HEK293 (cell line): Measurements from ENCODE around the gene RAP1A.

Source experiments
- GLIS1 ChIP-seq: fragments of 450-650 bp; formaldehyde crosslinking; IDR thresholded peaks from 2 replicates; pipeline ENCODE4 v1.5.1; 2016; ENCODE audit warnings: missing biosample characterization, missing genetic modification characterization
- KLF16 ChIP-seq: fragments of 450-650 bp; formaldehyde crosslinking; IDR thresholded peaks from 2 replicates; pipeline ENCODE4 v1.5.1; 2017; ENCODE audit warnings: missing biosample characterization, missing genetic modification characterization
- MZF1 ChIP-seq: fragments of 450-650 bp; formaldehyde crosslinking; IDR thresholded peaks from 2 replicates; pipeline ENCODE4 v1.5.1; 2017; ENCODE audit warnings: missing biosample characterization, missing genetic modification characterization, borderline replicate concordance
- REPIN1 ChIP-seq: fragments of 450-650 bp; formaldehyde crosslinking; IDR thresholded peaks from 2 replicates; pipeline ENCODE4 v1.5.1; 2017; ENCODE audit warnings: missing biosample characterization, missing genetic modification characterization, low read depth
- SALL2 ChIP-seq: fragments of 450-650 bp; formaldehyde crosslinking; IDR thresholded peaks from 2 replicates; pipeline ENCODE4 v1.5.0; 2017; ENCODE audit warnings: missing biosample characterization, mild to moderate bottlenecking, missing genetic modification characterization, borderline replicate concordance
- ZBTB20 ChIP-seq: fragments of 450-650 bp; formaldehyde crosslinking; IDR thresholded peaks from 2 replicates; pipeline ENCODE4 v1.5.1; 2016; ENCODE audit warnings: missing biosample characterization, missing genetic modification characterization
- ZBTB7A ChIP-seq: fragments of 450-650 bp; formaldehyde crosslinking; IDR thresholded peaks from 2 replicates; pipeline ENCODE4 v1.5.1; 2016; ENCODE audit warnings: low read depth, missing biosample characterization, missing genetic modification characterization
- ZFP37 ChIP-seq: fragments of 450-650 bp; formaldehyde crosslinking; IDR thresholded peaks from 2 replicates; pipeline ENCODE4 v1.5.1; 2016; ENCODE audit warnings: missing biosample characterization, missing genetic modification characterization
- ZNF184 ChIP-seq: fragments of 450-650 bp; IDR thresholded peaks from 2 replicates; pipeline ENCODE4 v1.5.1; 2018; ENCODE audit warnings: missing biosample characterization, mild to moderate bottlenecking, missing genetic modification characterization
- ZNF23 ChIP-seq: fragments of 450-650 bp; formaldehyde crosslinking; IDR thresholded peaks from 2 replicates; pipeline ENCODE4 v1.5.1; 2016; ENCODE audit warnings: missing biosample characterization, missing genetic modification characterization, borderline replicate concordance
- ZNF239 ChIP-seq: fragments of 450-650 bp; formaldehyde crosslinking; IDR thresholded peaks from 2 replicates; pipeline ENCODE4 v1.5.1; 2016; ENCODE audit warnings: missing biosample characterization, missing genetic modification characterization
- ZNF501 ChIP-seq: fragments of 450-650 bp; formaldehyde crosslinking; IDR thresholded peaks from 2 replicates; pipeline ENCODE4 v1.5.1; 2016; ENCODE audit warnings: missing biosample characterization, missing genetic modification characterization
- ZNF514 ChIP-seq: fragments of 450-650 bp; formaldehyde crosslinking; IDR thresholded peaks from 2 replicates; pipeline ENCODE4 v1.5.1; 2016; ENCODE audit warnings: missing biosample characterization, missing genetic modification characterization
- ZNF560 ChIP-seq: fragments of 450-650 bp; formaldehyde crosslinking; IDR thresholded peaks from 2 replicates; pipeline ENCODE4 v1.5.1; 2017; ENCODE audit warnings: missing biosample characterization, missing genetic modification characterization, borderline replicate concordance
- ZNF623 ChIP-seq: fragments of 450-650 bp; formaldehyde crosslinking; IDR thresholded peaks from 2 replicates; pipeline ENCODE4 v1.5.1; 2016; ENCODE audit warnings: missing biosample characterization, missing genetic modification characterization
- ZNF624 ChIP-seq: fragments of 450-650 bp; formaldehyde crosslinking; IDR thresholded peaks from 2 replicates; pipeline ENCODE4 v1.5.1; 2017; ENCODE audit warnings: missing biosample characterization, missing genetic modification characterization
- ZNF654 ChIP-seq: fragments of 450-650 bp; formaldehyde crosslinking; IDR thresholded peaks from 2 replicates; pipeline ENCODE4 v1.5.1; 2016; ENCODE audit warnings: low read depth, missing biosample characterization, missing genetic modification characterization
- ZNF660 ChIP-seq: fragments of 450-650 bp; IDR thresholded peaks from 2 replicates; pipeline ENCODE4 v1.5.1; 2018; ENCODE audit warnings: missing biosample characterization, mild to moderate bottlenecking, missing genetic modification characterization
- ZNF677 ChIP-seq: fragments of 450-650 bp; IDR thresholded peaks from 2 replicates; pipeline ENCODE4 v1.5.0; 2018; ENCODE audit warnings: missing biosample characterization, mild to moderate bottlenecking, missing genetic modification characterization, moderate library complexity
- ZNF768 ChIP-seq: fragments of 450-650 bp; formaldehyde crosslinking; IDR thresholded peaks from 2 replicates; pipeline ENCODE4 v1.5.1; 2018; ENCODE audit warnings: missing biosample characterization, mild to moderate bottlenecking, missing genetic modification characterization
- ZNF791 ChIP-seq: fragments of 450-650 bp; formaldehyde crosslinking; IDR thresholded peaks from 2 replicates; pipeline ENCODE4 v1.5.1; 2016; ENCODE audit warnings: missing biosample characterization, missing genetic modification characterization
- ZSCAN16 ChIP-seq: fragments of 450-650 bp; formaldehyde crosslinking; IDR thresholded peaks from 2 replicates; pipeline ENCODE4 v1.5.1; 2016; ENCODE audit warnings: missing biosample characterization, missing genetic modification characterization
- TF ChIP-seq, protein P1 (sequence below): fragments of 450-650 bp; formaldehyde crosslinking; IDR thresholded peaks from 2 replicates; pipeline ENCODE4 v1.5.1; 2016; ENCODE audit warnings: missing biosample characterization, missing genetic modification characterization
- TF ChIP-seq, protein P2 (sequence below): fragments of 450-650 bp; formaldehyde crosslinking; IDR thresholded peaks from 2 replicates; pipeline ENCODE4 v1.5.1; 2016; ENCODE audit warnings: missing biosample characterization, missing genetic modification characterization
- TF ChIP-seq, protein P3 (sequence below): fragments of 450-650 bp; formaldehyde crosslinking; IDR thresholded peaks from 2 replicates; pipeline ENCODE4 v1.5.1; 2016; ENCODE audit warnings: missing biosample characterization, missing genetic modification characterization
- TF ChIP-seq, protein P4 (sequence below): fragments of 450-650 bp; formaldehyde crosslinking; IDR thresholded peaks from 2 replicates; pipeline ENCODE4 v1.5.1; 2016; ENCODE audit warnings: missing biosample characterization, missing genetic modification characterization
- TF ChIP-seq, protein P5 (sequence below): fragments of 450-650 bp; formaldehyde crosslinking; IDR thresholded peaks from 2 replicates; pipeline ENCODE4 v1.5.1; 2016; ENCODE audit warnings: missing biosample characterization, missing genetic modification characterization
- TF ChIP-seq, protein P6 (sequence below): fragments of 450-650 bp; formaldehyde crosslinking; IDR thresholded peaks from 2 replicates; pipeline ENCODE4 v1.5.1; 2017; ENCODE audit warnings: missing biosample characterization, mild to moderate bottlenecking, missing genetic modification characterization, moderate library complexity

The RAP1A gene

DNA sequence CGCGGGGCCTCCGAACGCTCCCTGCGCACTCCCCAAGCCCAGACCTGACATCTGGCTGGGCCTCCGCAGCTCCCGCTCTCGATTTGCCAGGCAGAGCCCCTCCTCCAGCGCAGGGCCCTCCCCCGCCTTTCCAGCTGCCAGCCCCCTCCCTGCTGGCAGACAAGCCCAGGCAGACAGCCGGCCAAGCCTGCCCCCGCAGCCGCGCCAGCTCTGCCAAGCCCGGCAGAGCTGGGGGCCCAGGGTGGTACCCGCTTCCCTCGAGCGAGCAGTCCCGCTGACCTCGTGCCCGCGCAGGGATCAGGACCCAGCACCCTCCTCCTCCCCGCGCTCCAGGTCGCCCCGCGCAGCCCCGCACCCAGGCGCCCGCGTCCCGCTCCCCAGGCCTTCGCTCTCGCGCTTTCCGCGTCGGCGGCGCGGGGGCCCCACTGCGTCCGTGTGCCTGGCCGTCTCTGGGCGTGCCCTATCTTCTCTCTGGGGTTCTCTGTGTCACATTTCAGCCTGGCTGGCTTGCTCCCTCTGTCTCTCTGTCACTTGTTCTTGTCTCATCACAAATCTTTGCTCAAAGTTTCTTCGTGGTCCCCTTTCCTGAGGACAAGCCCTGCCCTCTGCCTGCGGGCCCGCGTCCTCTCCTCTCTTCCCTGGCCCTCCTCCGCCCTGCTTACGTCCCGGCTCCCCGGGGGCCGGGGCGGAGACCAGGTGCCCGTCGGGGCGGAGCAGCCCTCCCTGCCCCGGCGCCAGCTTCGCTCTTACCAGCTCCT lies 119.0 kb downstream of the RAP1A start (continued):
- TF ChIP-seq ZBTB7A (tag by site-specific recombination), result 0 out of 2 replicates have a peak, but pooled peaks have one; percentile 34
- TF ChIP-seq, protein P1, sequence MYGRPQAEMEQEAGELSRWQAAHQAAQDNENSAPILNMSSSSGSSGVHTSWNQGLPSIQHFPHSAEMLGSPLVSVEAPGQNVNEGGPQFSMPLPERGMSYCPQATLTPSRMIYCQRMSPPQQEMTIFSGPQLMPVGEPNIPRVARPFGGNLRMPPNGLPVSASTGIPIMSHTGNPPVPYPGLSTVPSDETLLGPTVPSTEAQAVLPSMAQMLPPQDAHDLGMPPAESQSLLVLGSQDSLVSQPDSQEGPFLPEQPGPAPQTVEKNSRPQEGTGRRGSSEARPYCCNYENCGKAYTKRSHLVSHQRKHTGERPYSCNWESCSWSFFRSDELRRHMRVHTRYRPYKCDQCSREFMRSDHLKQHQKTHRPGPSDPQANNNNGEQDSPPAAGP, result peak; percentile 36
- TF ChIP-seq ZBTB20 (tag by site-specific recombination), result peak; percentile 75
- 0 out of 2 replicates have a peak, but pooled peaks have one; percentile 21 for TF ChIP-seq ZNF184 (tag by site-specific recombination)
- TF ChIP-seq, protein P2, sequence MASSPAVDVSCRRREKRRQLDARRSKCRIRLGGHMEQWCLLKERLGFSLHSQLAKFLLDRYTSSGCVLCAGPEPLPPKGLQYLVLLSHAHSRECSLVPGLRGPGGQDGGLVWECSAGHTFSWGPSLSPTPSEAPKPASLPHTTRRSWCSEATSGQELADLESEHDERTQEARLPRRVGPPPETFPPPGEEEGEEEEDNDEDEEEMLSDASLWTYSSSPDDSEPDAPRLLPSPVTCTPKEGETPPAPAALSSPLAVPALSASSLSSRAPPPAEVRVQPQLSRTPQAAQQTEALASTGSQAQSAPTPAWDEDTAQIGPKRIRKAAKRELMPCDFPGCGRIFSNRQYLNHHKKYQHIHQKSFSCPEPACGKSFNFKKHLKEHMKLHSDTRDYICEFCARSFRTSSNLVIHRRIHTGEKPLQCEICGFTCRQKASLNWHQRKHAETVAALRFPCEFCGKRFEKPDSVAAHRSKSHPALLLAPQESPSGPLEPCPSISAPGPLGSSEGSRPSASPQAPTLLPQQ, result peak; percentile 94
- TF ChIP-seq, protein P3, sequence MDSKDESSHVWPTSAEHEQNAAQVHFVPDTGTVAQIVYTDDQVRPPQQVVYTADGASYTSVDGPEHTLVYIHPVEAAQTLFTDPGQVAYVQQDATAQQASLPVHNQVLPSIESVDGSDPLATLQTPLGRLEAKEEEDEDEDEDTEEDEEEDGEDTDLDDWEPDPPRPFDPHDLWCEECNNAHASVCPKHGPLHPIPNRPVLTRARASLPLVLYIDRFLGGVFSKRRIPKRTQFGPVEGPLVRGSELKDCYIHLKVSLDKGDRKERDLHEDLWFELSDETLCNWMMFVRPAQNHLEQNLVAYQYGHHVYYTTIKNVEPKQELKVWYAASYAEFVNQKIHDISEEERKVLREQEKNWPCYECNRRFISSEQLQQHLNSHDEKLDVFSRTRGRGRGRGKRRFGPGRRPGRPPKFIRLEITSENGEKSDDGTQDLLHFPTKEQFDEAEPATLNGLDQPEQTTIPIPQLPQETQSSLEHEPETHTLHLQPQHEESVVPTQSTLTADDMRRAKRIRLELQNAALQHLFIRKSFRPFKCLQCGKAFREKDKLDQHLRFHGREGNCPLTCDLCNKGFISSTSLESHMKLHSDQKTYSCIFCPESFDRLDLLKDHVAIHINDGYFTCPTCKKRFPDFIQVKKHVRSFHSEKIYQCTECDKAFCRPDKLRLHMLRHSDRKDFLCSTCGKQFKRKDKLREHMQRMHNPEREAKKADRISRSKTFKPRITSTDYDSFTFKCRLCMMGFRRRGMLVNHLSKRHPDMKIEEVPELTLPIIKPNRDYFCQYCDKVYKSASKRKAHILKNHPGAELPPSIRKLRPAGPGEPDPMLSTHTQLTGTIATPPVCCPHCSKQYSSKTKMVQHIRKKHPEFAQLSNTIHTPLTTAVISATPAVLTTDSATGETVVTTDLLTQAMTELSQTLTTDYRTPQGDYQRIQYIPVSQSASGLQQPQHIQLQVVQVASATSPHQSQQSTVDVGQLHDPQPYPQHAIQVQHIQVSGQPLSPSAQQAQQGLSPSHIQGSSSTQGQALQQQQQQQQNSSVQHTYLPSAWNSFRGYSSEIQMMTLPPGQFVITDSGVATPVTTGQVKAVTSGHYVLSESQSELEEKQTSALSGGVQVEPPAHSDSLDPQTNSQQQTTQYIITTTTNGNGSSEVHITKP (tag by site-specific recombination), result no peak; the same call in 1 of the 2 replicates
- TF ChIP-seq ZSCAN16, result no peak
- no peak for TF ChIP-seq ZNF501
- TF ChIP-seq REPIN1, result no peak
- no peak for TF ChIP-seq ZNF654 (tag by site-specific recombination)
- no peak for TF ChIP-seq ZNF624 (tag by site-specific recombination)
- TF ChIP-seq ZNF623 (tag by site-specific recombination), result no peak
- TF ChIP-seq GLIS1, result peak; percentile 11
- TF ChIP-seq, protein P4, sequence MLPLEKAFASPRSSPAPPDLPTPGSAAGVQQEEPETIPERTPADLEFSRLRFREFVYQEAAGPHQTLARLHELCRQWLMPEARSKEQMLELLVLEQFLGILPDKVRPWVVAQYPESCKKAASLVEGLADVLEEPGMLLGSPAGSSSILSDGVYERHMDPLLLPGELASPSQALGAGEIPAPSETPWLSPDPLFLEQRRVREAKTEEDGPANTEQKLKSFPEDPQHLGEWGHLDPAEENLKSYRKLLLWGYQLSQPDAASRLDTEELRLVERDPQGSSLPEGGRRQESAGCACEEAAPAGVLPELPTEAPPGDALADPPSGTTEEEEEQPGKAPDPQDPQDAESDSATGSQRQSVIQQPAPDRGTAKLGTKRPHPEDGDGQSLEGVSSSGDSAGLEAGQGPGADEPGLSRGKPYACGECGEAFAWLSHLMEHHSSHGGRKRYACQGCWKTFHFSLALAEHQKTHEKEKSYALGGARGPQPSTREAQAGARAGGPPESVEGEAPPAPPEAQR, result no peak
- no peak for TF ChIP-seq ZNF560 (tag by site-specific recombination)
- 0 out of 2 replicates have a peak, but pooled peaks have one; percentile 19 for TF ChIP-seq MZF1
- peak; percentile 31; the same call in 1 of the 2 replicates for TF ChIP-seq KLF16
- 0 out of 2 replicates have a peak, but pooled peaks have one; percentile 32 for TF ChIP-seq ZFP37 (tag by site-specific recombination)
- TF ChIP-seq, protein P5, sequence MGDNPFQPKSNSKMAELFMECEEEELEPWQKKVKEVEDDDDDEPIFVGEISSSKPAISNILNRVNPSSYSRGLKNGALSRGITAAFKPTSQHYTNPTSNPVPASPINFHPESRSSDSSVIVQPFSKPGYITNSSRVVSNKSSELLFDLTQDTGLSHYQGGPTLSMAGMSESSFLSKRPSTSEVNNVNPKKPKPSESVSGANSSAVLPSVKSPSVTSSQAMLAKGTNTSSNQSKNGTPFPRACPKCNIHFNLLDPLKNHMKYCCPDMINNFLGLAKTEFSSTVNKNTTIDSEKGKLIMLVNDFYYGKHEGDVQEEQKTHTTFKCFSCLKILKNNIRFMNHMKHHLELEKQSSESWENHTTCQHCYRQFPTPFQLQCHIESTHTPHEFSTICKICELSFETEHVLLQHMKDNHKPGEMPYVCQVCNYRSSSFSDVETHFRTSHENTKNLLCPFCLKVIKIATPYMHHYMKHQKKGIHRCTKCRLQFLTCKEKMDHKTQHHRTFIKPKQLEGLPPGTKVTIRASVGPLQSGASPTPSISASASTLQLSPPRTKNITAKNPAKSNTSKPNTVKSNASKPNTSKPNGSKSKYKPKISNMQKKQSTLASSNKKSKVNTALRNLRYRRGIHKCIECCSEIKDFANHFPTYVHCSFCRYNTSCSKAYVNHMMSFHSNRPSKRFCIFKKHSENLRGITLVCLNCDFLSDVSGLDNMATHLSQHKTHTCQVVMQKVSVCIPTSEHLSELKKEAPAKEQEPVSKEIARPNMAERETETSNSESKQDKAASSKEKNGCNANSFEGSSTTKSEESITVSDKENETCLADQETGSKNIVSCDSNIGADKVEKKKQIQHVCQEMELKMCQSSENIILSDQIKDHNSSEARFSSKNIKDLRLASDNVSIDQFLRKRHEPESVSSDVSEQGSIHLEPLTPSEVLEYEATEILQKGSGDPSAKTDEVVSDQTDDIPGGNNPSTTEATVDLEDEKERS (tag by site-specific recombination), result no peak
- TF ChIP-seq, protein P6, sequence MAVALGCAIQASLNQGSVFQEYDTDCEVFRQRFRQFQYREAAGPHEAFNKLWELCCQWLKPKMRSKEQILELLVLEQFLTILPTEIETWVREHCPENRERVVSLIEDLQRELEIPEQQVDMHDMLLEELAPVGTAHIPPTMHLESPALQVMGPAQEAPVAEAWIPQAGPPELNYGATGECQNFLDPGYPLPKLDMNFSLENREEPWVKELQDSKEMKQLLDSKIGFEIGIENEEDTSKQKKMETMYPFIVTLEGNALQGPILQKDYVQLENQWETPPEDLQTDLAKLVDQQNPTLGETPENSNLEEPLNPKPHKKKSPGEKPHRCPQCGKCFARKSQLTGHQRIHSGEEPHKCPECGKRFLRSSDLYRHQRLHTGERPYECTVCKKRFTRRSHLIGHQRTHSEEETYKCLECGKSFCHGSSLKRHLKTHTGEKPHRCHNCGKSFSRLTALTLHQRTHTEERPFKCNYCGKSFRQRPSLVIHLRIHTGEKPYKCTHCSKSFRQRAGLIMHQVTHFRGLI, result peak; percentile 92
- TF ChIP-seq ZNF514 (tag by site-specific recombination), result no peak
- no peak for TF ChIP-seq ZNF791 (tag by site-specific recombination)
- no peak for TF ChIP-seq ZNF239 (tag by site-specific recombination)
- no peak for TF ChIP-seq SALL2 (tag by site-specific recombination)
- TF ChIP-seq ZNF23 (tag by site-specific recombination), result no peak
- TF ChIP-seq ZNF660 (tag by site-specific recombination), result peak; percentile 66
- TF ChIP-seq ZNF677 (tag by site-specific recombination), result no peak
- no peak for TF ChIP-seq ZNF768 (tag by site-specific recombination)
